Stimulated activated CD4-positive, alpha-beta T cell treated with anti-CD3 and anti-CD28 coated beads, TNF-alpha, amount 100 ng/mL, for 4 hours (primary cell): ENCODE results near the gene DSCAML1.

Experiments
- DNase-seq, 3 experiments: peaks; one replicate each; pipeline ENCODE4 v3.0.0-alpha.2; 2020; ENCODE audit warnings: low read depth in 3 of 3

Gene DSCAML1

GRCh38 chr11:117796872-117797529 lies at the start of gene DSCAML1:
Gene DSCAML1, minus strand, starts transcription at chr11:117797216. Its CDS starts 137 bp downstream, at chr11:117797079.
- DNase-seq, result peak in 1 of 3 experiments; percentile 25

GRCh38 chr11:117843666-117844484 lies 46.9 kb upstream of the DSCAML1 start:
- peak; percentile 64 to 79 (median 70) for DNase-seq

GRCh38 chr11:117842131-117842941 lies 45.3 kb upstream of the DSCAML1 start:
- no peak for DNase-seq

- DNase-seq, result no peak
These were observed 44.6 kb upstream of the DSCAML1 start for GRCh38 chr11:117841551-117842031.

GRCh38 chr11:117840881-117841550 lies 44.0 kb upstream of the DSCAML1 start:
- no peak for DNase-seq

- DNase-seq, result no peak
These were observed 43.2 kb upstream of the DSCAML1 start for GRCh38 chr11:117839936-117840813.

- no peak for DNase-seq
These were observed 42.4 kb upstream of the DSCAML1 start for GRCh38 chr11:117839380-117839881.

- no peak for DNase-seq
These were observed 41.9 kb upstream of the DSCAML1 start for GRCh38 chr11:117838901-117839300.

- DNase-seq, result no peak
These were observed 40.8 kb upstream of the DSCAML1 start for GRCh38 chr11:117837791-117838190.

- DNase-seq, result no peak
These were observed 40.2 kb upstream of the DSCAML1 start for GRCh38 chr11:117837070-117837776.

- DNase-seq, result no peak
These were observed 39.3 kb upstream of the DSCAML1 start for GRCh38 chr11:117836077-117836960.

GRCh38 chr11:117835576-117835975 lies 38.6 kb upstream of the DSCAML1 start:
- no peak for DNase-seq

GRCh38 chr11:117834838-117835443 lies 37.9 kb upstream of the DSCAML1 start:
- no peak for DNase-seq

GRCh38 chr11:117834068-117834810 lies 37.2 kb upstream of the DSCAML1 start:
- DNase-seq, result no peak

GRCh38 chr11:117833401-117833891 lies 36.4 kb upstream of the DSCAML1 start:
- no peak for DNase-seq

- no peak for DNase-seq
These were observed 35.5 kb upstream of the DSCAML1 start for GRCh38 chr11:117832511-117832910.
